NCI-H2227 (cell line): ENCODE measurements around the gene NDUFAF5.

Experiments
- DNase-seq: peaks from one replicate; lab custom pipeline; 2025; ENCODE audit not compliant: unreplicated experiment; lab: John Stamatoyannopoulos, UW

Gene NDUFAF5

GRCh38 chr20:13775867-13776266 lies 9.0 kb upstream of the NDUFAF5 start:
- no peak for DNase-seq

GRCh38 chr20:13777171-13777601 lies 7.6 kb upstream of the NDUFAF5 start:
- no peak for DNase-seq

- no peak for DNase-seq
Observed at GRCh38 chr20:13778827-13779226, 6.0 kb upstream of the NDUFAF5 start.

- no peak for DNase-seq
Observed at GRCh38 chr20:13783528-13783927, 1.3 kb upstream of the NDUFAF5 start.

GRCh38 chr20:13784271-13784892 lies 446 bp upstream of the NDUFAF5 start:
- DNase-seq, result no peak

- DNase-seq, result no peak
Observed at GRCh38 chr20:13786143-13786828, 1.5 kb downstream of the NDUFAF5 start.

GRCh38 chr20:13788167-13788834 lies 3.5 kb downstream of the NDUFAF5 start:
- DNase-seq, result peak; percentile 60

GRCh38 chr20:13790708-13791107 lies 5.9 kb downstream of the NDUFAF5 start:
- no peak for DNase-seq

- no peak for DNase-seq
Observed at GRCh38 chr20:13791540-13792459, 7.0 kb downstream of the NDUFAF5 start.

- DNase-seq, result no peak
Observed at GRCh38 chr20:13793001-13793400, 8.2 kb downstream of the NDUFAF5 start.

GRCh38 chr20:13794667-13795066 lies 9.8 kb downstream of the NDUFAF5 start:
- no peak for DNase-seq

GRCh38 chr20:13799040-13799439 lies 14.2 kb downstream of the NDUFAF5 start:
- DNase-seq, result no peak

GRCh38 chr20:13799974-13800373 lies 15.1 kb downstream of the NDUFAF5 start:
- no peak for DNase-seq

- DNase-seq, result no peak
Observed at GRCh38 chr20:13800728-13801134, 15.9 kb downstream of the NDUFAF5 start.

GRCh38 chr20:13809373-13809772 lies 24.5 kb downstream of the NDUFAF5 start:
- DNase-seq, result no peak

- no peak for DNase-seq
Observed at GRCh38 chr20:13809855-13810254, 25.0 kb downstream of the NDUFAF5 start.

GRCh38 chr20:13810446-13810845 lies 25.6 kb downstream of the NDUFAF5 start:
- DNase-seq, result no peak

- DNase-seq, result no peak
Observed at GRCh38 chr20:13813910-13814309, 29.1 kb downstream of the NDUFAF5 start.

GRCh38 chr20:13814672-13815071 lies 29.8 kb downstream of the NDUFAF5 start:
- DNase-seq, result no peak

- DNase-seq, result no peak
Observed at GRCh38 chr20:13816757-13817156, 31.9 kb downstream of the NDUFAF5 start.

GRCh38 chr20:13817342-13817741 lies 32.5 kb downstream of the NDUFAF5 start:
- DNase-seq, result no peak
